ENCODE data around the gene CACNA1C. TPM values are rescaled to one million over a fixed set of nuclear protein-coding genes. Genes with fewer than 3 reads are reported as not detected.

Gene CACNA1C
- total and polyA plus RNA-seq, 10 of the 15 experiments (the other 5 are each of a cell fraction or from before 2014, with no cell fraction given), result under 0.01 to 0.15 (median 0.09) TPM; not detected in 5

- Histone ChIP-seq H3K27ac (ENCODE audit: control insufficient read depth, insufficient read depth) (no peak overlapping the region), H4K20me1 (ENCODE audit: control insufficient read depth, insufficient read depth) (no peaks in the 10 kb centered on the region), H3K36me3 (ENCODE audit: control insufficient read depth in 2 of 2, insufficient read depth in 2 of 2, low read length in 1 of 2) (no peaks in the 10 kb centered on the region), H3K4me2 (ENCODE audit: control insufficient read depth, insufficient read depth) (no peak overlapping the region), H3K27me3 (replicated peaks in 1 of 2; ENCODE audit: control insufficient read depth in 2 of 2, insufficient read depth in 2 of 2, low read length in 1 of 2) (peaks cover 2 to 4% of the 10 kb centered on the region in 2 experiments; a peak in 2 of 4 replicates), H3K4me3 (no peak overlapping the region), H3K9ac (ENCODE audit: control insufficient read depth, insufficient read depth, low read length) (no peak overlapping the region), H3K4me1 (ENCODE audit: control insufficient read depth, insufficient read depth, low read length) (no peaks in the 10 kb centered on the region), H2AFZ (ENCODE audit: control insufficient read depth, low read depth, low read length) (no peak overlapping the region), H3K9me3 (replicated peaks; ENCODE audit: control insufficient read depth, insufficient read depth, low read length) (no peaks in the 10 kb centered on the region), H3K79me2 (ENCODE audit: control insufficient read depth, insufficient read depth, low read length) (no peaks in the 10 kb centered on the region)
- 65% methylated on average over 6 of the region's 6 CpGs for WGBS (ENCODE audit: insufficient coverage, insufficient replicate concordance, low lambda C conversion rate, missing lambda C conversion rate)
- no peak for DNase-seq (ENCODE audit: low read depth, low spot score)
- FAIRE-seq, result no peak
- RAD21 ChIA-PET (ENCODE audit: unreplicated experiment), result no interaction called here
- TF ChIP-seq SIN3A (IDR thresholded peaks at IDR 0.05; ENCODE audit: low read depth, low read length), result no peak
- no peak for TF ChIP-seq ZNF274 (IDR thresholded peaks at IDR 0.05; ENCODE audit: insufficient read depth, insufficient read length)
- no peak for TF ChIP-seq EZH2 (IDR thresholded peaks at IDR 0.05; ENCODE audit: borderline replicate concordance, control insufficient read depth, low read depth, low read length)
- TF ChIP-seq LARP7 (IDR thresholded peaks at IDR 0.05), result no peak
- no peak for TF ChIP-seq NR2C2 (IDR thresholded peaks at IDR 0.05; ENCODE audit: borderline replicate concordance, control insufficient read depth, insufficient read length, low read depth)
- TF ChIP-seq PRDM15 (CRISPR knock-in tag; IDR thresholded peaks at IDR 0.05), result no peak
- TF ChIP-seq ZBTB4 (CRISPR knock-in tag; IDR thresholded peaks at IDR 0.05), result no peak
- no TSS peak for BruUV-seq (replicated peaks)
- SMC1A ChIA-PET (ENCODE audit: uncharacterized antibody, unreplicated experiment), result no interaction called here
- no peak for ATAC-seq
- in situ Hi-C loops (cut with MboI), result no loop called here
- CTCF ChIA-PET, result no interaction called here
- intact Hi-C loops (cut with micrococcal nuclease; ENCODE audit: unreplicated experiment), result no loop called here
- POLR2A ChIA-PET, result no interaction called here
Measured at GRCh38 chr12:2177003-2177402, 124.2 kb downstream of the CACNA1C start.

Measured in GM12878 (cell line).